Activated CD8-positive, alpha-beta memory T cell treated with anti-CD3 and anti-CD28 coated beads for 36 hours (primary cell): ENCODE results near the gene RAB40C. TPM values are rescaled to one million over a fixed set of nuclear protein-coding genes. Genes with fewer than 3 reads are reported as not detected.

Experiments
- CTCF ChIA-PET: fragments of 350-600 bp; sonication (Branson Sonifier 250); formaldehyde crosslinking; loops from one replicate; lab custom pipeline; 2021; ENCODE audit warnings: antibody characterized with exemption; lab: Charles Lee
- POLR2A ChIA-PET: fragments of 350-600 bp; sonication (Branson Sonifier 250); formaldehyde crosslinking; loops from one replicate; lab custom pipeline; 2021; ENCODE audit warnings: antibody characterized with exemption; lab: Charles Lee
- total RNA-seq, 2 experiments: library from RNA; stranded (reverse); gene quantifications; one replicate each; pipeline ENCODE4 v1.2.3, GENCODE V29; 2021

The RAB40C gene
- total RNA-seq, 2 experiments from 2014 or later: 8.9 to 11.1 TPM

DNA sequence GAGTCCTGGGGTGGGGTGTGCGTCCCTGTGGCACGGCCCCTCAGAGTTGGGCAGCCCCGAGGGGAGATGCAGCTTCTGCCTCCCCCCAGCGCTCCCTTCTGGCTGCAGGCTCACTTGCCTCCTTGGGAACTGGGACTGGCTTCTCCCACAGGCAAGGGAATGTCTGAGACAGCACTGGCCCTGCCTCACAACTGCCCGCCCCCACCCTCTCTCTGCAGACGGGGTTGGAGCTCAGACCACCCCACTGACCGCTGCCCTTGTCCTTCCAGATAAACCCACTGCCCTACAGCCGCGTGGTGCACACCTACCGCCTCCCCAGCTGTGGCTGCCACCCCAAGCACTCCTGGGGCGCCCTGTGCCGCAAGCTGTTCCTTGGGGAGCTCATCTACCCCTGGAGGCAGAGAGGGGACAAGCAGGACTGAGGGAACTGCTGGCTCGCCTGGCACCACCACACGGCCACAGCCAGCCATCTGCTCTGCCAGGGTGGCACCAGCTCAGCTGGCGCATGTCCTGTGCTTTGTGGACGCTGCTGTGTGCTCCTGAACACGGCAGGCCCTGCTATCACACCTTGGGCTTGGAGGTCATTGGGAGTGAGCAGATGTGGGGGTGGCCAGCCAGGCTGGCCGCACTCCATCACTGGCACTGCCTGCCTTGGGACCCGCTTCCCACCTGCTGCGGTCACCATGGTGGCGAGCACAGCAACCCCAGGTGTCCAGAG is 7.1 kb upstream of the RAB40C start:
- POLR2A ChIA-PET: no interaction called here
- CTCF ChIA-PET: interaction anchor here (0.6 kb wide), 1 partner anchor 110 kb away, joined by 3 read pairs; no protein-coding TSS in a partner anchor

DNA sequence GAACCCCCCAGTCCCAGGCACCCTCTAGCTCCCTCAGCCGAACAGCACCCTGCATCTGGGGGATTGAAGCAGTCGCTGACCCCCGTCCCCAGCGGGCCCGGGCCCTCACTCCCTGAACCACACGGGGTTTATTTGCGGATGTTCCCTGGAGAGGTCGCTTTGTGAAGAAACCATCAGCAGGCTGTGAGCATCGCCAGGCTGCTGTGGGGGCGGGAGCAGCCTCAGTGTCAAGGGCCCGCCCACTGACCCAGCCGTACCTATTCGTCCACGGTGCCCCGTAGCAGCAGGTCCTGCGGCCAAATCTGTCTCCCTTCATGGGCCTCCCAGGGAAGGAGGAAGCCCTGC is 6.4 kb upstream of the RAB40C start:
- POLR2A ChIA-PET: no interaction called here
- CTCF ChIA-PET: interaction anchor here (0.6 kb wide), 1 partner anchor 139 kb away, joined by 3 read pairs; no protein-coding TSS in a partner anchor

DNA sequence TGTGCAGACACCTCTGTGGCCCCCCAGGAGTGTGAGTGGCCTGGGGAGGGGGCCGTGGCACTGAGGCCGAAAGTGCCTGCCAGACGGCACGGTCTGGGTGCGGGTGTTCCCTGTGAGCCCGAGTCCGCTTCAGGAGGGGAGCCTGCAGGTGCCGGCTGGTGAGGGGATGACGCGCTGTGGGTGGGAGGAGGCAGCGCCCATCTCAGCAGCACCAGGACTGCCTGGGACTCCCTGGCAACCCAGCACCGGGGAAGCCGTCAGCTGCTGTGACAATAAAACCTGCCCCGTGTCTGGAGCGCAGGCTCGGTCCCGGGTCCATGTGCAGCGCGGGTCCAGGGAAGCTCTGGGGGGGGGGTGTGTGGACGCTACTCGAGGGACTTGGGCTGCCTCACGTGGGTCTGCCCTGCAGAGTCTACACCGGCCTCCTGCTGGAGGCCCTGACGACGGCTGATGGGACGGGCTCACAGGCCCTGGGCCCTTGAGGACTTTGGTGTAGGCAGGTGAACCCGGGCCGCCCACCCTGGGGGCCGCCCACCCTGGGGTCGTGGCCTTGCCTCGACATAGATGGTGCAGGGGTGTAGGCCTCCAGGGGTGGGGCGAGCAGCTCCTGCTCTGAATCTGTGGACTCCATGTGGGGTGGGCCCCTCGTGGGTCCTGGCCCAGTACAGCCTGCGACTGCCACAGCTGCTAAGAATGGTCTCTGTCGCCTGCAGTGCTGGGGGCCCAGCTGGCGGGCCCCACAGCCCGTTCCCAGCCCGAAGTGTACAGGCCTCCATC is 5.9 kb upstream of the RAB40C start:
- ChIA-PET CTCF (interaction anchor here (0.6 kb wide), 1 partner anchor 139 kb away, joined by 3 read pairs; no protein-coding TSS in a partner anchor), POLR2A (no interaction called here)

DNA sequence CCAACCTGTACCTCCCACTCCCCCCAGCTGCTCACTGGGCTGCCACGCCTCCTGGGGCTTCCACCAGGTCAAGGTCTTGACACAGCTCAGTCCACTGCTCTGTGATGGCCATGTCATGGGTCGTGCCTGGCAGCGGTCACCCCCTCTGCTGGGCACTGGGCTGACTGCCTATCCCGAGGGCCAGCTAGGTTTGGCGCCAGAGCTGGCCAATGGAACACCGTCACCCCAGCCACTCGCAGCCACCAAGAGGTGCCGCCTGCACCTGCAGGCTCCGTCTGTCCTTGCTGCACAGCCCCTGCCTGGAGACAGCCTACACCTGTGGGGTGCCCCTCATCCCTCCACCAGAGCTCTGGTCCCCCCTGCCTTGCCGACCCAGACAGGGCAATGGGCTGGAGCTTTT is 4.5 kb upstream of the RAB40C start:
- POLR2A ChIA-PET: interaction anchor here (0.5 to 0.8 kb wide), 2 partner anchors 18 to 55 kb away, joined by 5 read pairs; partner anchors contain the start of gene NHLRC4
- CTCF ChIA-PET: no interaction called here

DNA sequence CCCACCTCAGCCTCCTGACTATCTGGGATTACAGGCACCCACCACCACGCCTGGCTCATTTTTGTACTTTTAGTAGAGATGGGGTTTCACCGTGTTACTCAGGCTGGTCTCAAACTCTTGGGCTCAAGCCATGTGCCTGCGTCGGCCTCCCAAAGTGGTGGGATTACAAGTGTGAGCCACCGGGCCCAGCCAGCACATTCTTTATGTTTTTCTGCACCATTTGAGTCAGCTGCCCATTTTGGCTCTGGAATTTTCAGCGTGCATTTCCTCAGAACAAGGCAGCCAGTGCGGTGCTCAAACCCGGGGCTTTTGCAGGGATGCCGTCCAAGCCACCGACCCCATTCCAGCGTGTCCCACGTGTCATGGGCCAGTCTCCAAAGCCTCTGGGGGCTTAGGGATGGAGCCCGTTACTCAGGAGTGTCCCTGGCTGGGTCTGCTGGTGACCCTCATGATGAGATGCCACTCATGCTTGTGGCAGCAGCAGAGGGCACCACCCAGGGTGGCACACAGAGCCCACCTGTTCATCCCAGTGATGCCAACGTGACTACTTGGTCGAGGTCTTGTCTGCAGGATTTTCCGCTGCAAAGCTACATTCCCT is 3.7 kb upstream of the RAB40C start:
- ChIA-PET POLR2A (no interaction called here), CTCF (interaction anchor here (2.8 kb wide), 1 partner anchor 8 kb away, joined by 17 read pairs; no protein-coding TSS in a partner anchor)

DNA sequence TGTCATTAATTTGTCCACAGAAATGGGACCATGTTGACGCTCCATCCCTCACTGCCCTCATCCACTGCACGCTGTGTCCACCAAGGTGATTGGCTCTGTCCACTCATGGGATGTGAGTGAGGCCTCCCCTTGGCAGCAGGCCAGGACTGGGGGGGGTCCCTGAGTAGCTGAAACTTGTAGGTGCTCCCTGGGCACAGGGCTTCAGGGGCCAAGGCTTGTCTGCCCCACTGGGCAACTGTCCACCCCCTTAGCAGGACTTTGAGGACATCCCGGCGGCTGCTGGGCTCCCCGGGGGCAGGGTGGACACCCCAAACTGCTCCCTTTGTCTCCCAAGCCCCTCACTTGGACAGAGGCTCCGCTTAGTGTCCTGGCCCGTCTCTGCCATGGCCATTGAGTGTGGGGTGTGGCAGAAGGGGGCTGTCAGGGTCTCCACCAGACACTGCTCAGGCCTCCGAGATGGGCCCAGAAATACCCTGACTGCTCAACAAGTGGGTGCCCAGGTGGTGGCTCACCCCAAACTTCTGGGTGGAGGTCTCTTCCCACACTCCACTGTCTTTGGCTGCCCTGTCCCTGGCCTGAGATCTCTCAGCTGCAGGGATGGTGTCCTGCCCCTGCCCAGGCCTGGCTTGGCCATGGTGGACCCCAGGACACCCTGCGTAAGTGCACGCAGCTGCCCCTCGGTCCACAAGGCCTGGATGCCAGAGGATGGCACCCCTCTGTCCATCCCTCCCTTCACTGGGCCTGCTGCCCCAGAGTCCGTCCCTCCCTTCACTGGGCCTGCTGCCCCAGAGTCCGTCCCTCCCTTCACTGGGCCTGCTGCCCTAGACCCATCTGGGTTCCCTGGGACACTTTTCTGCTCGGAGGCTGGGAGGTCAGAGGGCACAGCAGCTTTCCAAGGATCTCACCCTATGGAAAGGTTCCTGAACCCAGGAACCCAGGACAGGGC is 2.9 kb upstream of the RAB40C start:
- CTCF ChIA-PET: interaction anchor here (2.8 kb wide), 1 partner anchor 9 kb away, joined by 17 read pairs; no protein-coding TSS in a partner anchor
- POLR2A ChIA-PET: interaction anchor here (0.6 to 1.7 kb wide), 4 partner anchors 9 to 564 kb away, joined by 3 to 5 read pairs (median 4); no protein-coding TSS in a partner anchor

DNA sequence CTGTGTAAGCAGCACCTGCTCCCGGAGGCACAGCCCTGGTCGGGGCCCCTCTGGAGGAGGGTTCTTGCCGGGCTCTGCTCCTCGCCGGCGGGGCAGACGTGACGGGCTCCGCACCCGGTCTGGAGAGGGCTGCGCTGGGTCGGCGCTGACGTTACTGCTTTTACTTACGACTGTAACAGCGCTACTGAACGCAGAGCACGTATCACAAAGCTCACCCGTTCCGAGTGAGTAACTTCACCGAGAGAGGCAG is 1.3 kb upstream of the RAB40C start:
- ChIA-PET POLR2A (interaction anchor here (0.7 to 1.7 kb wide), 5 partner anchors 12 to 65 kb away, joined by 3 to 5 read pairs (median 3); partner anchors contain the start of gene NHLRC4), CTCF (interaction anchor here (0.7 to 1.6 kb wide), 2 partner anchors 61 to 186 kb away, joined by 3 to 4 read pairs; partner anchors contain the start of gene CAPN15)

DNA sequence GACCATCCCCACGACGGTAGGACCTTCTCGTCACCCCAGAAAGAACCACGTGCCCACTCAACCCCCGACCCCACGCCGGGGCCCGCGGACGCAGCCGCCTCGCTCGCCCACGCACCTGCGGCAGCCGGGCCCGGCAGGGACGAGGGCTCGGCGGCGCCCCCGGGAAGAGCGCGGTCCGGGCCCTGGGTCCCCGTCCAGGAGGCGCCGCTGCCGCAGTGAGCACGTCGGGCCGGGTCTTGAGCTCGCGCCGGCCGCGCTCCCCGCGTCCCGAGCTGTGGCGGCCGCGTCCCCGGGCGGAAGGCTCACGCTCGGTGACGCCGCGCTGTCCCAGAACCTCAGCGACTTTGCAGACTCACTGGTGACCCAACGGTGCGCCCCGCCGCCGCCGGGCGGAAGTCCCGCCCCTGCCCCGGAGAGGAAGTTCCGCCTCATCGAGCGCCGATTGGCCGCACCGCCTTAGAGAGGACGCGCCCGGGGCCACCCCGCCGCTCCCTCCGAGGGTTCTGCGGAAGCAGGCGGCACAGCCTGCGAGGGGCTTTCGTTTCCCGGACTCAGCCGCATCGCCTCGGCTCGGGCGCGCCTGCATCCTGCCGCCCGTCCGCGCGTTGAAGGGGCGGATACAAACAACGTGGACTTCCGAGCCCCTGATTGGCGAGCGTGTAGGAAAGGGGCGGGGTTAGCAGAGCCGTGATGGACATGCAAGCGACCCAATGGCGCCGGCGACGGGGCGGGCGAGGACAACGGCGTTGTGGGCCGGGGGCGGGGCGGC is 793 bp upstream of the RAB40C start:
- POLR2A ChIA-PET: interaction anchor here (0.7 to 1.7 kb wide), 5 partner anchors 12 to 66 kb away, joined by 3 to 5 read pairs (median 3); partner anchors contain the start of gene NHLRC4
- CTCF ChIA-PET: interaction anchor here (0.7 to 1.6 kb wide), 2 partner anchors 62 to 186 kb away, joined by 3 to 4 read pairs; partner anchors contain the start of gene CAPN15

DNA sequence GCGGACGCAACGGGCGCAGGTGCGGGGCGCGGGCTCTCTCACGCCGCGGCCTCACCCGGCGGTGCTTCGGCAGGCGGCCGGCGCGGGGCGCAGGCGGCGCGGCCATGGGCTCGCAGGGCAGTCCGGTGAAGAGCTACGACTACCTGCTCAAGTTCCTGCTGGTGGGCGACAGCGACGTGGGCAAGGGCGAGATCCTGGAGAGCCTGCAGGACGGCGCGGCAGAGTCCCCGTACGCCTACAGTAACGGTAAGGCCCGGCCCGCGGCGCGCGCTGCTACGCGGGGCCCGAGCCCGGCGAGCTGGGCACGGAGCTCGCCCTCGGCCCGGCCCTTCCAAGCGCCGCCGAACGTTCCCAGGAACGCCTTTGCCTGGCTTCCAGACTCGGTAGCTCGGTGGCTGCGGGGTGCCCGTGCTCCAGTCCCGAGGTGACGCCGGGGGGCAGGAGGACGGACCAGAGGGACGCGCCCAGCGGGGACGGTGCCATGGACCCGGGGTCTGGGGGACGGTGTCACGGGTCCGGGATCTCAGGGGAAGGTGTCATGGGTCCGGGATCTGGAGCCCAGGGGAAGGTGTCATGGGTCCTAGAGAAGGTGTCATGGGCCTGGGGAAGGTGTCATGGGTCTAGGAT is 435 bp downstream of the RAB40C start:
- ChIA-PET CTCF (interaction anchor here (1.7 kb wide), 1 partner anchor 12 kb away, joined by 3 read pairs; no protein-coding TSS in a partner anchor), POLR2A (no interaction called here)

DNA sequence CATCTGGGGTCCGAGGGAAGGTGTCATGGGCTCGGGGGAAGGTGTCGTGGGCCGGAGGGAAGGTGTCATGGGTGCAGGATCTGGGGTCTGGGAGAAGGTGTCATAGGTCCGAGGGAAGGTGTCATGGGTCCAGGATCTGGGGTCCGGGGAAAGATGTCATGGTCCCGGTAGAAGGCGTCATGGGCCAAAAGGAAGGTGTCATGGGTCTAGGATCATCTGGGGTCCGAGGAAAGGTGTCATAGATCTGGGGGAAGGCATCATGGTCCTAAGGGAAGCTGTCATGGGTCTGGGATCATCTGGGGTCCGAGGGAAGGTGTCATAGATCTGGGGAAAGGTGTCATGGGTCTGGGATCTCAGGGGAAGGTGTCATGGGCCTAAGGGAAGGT is 942 bp downstream of the RAB40C start:
- ChIA-PET CTCF (interaction anchor here (1.7 kb wide), 1 partner anchor 12 kb away, joined by 3 read pairs; no protein-coding TSS in a partner anchor), POLR2A (no interaction called here)

DNA sequence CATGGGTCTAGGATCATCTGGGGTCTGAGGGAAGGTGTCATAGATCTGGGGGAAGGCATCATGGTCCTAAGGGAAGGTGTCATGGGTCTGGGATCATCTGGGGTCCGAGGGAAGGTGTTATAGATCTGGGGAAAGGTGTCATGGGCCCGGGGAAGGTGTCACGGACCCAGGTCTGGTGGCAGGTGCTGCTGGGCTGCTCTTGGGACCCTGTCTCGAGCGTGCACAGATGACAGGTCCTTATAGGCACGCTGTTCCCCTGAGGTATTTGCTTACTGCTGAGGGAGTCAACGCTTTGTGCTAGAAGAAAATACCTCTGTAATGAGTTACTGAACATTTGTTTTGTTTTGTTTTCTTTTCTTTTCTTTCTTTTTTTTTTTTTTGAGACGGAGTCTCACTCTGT is 1.4 kb downstream of the RAB40C start:
- ChIA-PET CTCF (interaction anchor here (1.4 to 1.7 kb wide), 2 partner anchors 9 to 13 kb away, joined by 3 read pairs; no protein-coding TSS in a partner anchor), POLR2A (no interaction called here)

DNA sequence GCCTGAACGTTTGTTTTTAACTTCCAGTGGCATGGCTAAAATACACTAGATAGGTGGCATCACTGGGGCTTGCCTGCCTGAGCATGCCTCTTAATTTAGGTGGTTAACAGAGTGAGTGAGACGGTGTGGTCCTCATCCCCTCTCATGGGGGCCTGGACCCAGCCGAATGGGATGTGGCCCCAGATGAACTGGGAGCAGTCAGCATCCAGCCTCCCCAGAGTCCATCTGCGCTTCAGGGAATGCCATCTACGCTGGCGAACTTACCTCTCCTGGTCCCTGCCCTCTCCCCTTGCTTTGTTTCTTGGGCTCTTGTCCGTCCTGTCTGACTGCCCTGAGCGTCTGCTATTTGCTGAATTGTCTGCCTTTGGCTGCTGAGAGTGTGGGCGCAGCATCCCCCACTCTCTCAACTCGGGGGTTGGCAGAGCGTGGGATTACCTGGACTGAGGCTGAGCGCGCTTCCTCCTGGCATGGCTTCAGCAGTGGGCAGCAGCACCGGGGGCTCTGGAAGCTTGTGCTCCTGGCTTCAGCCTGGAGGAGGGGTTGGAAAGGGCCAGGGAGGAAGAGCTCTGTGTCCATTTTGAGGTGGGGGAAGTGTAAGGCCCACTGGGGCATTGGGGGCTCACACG is 2.1 kb downstream of the RAB40C start:
- ChIA-PET CTCF (interaction anchor here (1.4 to 2.1 kb wide), 2 partner anchors 8 to 56 kb away, joined by 3 to 6 read pairs; no protein-coding TSS in a partner anchor), POLR2A (interaction anchor here (0.5 kb wide), 1 partner anchor 154 kb away, joined by 5 read pairs; no protein-coding TSS in a partner anchor)

DNA sequence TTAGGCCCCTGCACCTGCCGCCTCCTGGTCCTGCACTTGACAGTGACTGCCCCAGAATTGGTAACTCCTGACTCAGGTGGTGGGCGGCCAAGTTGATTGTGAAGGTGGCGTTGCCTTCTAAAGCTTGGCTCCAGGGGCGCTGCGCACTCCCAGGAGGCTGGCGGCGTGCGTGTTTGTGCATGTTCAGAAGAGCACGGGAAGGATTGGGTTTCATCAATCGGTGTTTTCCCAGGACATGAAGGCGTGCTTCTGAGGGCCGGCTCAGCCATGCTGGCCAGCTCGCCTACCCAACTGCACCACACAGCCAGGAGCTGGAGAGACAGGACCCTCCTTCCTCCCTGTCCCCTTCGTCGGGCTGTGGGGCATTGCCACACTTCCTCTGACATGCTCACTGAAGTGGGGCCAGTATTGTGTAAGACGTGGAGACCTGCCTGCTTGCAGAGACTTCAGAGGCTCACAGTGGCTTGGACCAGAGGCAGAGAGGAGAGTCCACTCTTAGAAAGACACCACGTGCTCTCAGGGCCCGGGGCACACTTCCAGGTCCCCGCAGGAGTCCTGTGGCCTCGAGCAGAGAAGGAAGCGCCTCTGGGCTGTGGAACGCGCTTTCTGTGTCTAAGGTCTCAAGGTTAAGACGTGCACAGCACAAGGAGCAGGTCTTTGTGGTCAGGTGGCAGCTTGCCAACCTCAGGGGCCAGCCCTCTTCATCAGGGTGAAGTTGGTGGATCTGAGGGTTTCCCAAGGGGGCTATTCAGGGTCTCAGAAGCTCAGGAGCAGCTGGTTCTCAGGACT is 2.8 kb downstream of the RAB40C start:
- ChIA-PET CTCF (interaction anchor here (1.4 to 2.1 kb wide), 2 partner anchors 8 to 55 kb away, joined by 3 to 6 read pairs; no protein-coding TSS in a partner anchor), POLR2A (interaction anchor here (0.5 kb wide), 1 partner anchor 154 kb away, joined by 5 read pairs; no protein-coding TSS in a partner anchor)

DNA sequence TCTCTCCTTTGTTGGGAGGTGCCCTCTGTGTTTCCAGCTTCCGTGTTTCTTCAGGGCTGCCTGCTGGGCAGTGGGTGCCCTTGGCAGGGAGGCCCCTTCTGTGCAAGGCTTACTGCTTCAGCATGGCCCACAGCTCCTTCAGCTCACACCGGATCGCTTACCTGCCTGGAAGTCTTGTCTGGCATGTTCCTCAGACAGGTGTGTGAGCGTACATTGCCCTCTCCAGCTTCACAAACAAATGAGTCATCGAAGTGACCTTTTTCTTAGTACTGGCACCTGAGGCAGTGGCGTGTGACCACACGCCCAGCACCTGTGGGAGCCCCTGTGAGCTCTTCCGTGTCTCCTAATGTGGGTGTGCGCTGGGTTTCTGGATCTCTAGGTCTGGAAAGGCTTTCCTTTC is 3.5 kb downstream of the RAB40C start:
- POLR2A ChIA-PET: no interaction called here
- CTCF ChIA-PET: interaction anchor here (0.6 to 2.1 kb wide), 2 partner anchors 29 to 55 kb away, joined by 3 to 6 read pairs; no protein-coding TSS in a partner anchor

DNA sequence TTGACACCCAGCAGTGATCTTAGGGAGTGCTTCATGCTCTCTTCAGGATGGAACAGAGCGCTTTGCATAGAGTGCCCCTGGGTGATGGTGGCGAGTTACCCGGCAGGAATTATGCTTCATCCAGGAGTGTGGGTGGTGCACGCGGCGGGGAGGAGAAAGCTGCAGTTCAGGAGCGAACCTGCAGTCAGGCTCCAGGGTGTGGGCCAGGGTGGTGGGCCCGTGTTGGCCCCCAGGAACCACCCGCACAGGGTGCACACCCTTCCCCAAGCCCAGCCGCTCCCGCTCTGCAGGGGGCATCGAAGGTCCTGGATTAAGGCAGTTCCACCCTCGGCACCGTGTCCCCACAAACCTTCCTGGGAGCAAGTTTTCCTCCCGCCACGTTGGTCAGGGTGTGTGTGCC is 3.9 kb downstream of the RAB40C start:
- CTCF ChIA-PET: interaction anchor here (0.6 to 2.1 kb wide), 2 partner anchors 29 to 54 kb away, joined by 3 to 6 read pairs; no protein-coding TSS in a partner anchor
- POLR2A ChIA-PET: no interaction called here
